Activated CD4-positive, CD25-positive, alpha-beta regulatory T cell treated with anti-CD3 and anti-CD28 coated beads, Interleukin-2, amount 50 U/mL, for 16 hours (primary cell): ENCODE measurements around the gene MYO1B.

Experiments
- DNase-seq: peaks from one replicate; pipeline ENCODE4 v3.0.0-alpha.2; 2020; ENCODE audit warnings: low read depth, low spot score

The MYO1B gene

DNA sequence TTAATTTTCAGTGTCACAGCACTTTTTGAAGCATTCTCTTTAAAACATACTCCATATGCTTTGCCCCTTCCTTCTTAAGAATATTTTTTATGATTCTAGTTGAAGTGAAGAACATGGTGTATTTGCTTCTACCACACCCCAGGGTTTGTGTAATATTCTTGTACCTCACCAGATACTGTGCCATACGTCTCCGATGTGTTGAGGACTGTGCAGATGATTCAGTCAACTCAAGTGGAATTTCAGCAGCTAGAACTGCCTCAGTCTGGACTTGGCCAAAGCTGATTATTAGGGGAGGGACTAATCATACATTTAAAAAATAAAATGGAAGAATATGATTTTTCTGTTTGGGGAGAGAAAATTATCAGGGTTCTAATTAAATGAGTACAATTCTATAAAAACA lies 115.7 kb downstream of the MYO1B start:
- no peak for DNase-seq

DNA sequence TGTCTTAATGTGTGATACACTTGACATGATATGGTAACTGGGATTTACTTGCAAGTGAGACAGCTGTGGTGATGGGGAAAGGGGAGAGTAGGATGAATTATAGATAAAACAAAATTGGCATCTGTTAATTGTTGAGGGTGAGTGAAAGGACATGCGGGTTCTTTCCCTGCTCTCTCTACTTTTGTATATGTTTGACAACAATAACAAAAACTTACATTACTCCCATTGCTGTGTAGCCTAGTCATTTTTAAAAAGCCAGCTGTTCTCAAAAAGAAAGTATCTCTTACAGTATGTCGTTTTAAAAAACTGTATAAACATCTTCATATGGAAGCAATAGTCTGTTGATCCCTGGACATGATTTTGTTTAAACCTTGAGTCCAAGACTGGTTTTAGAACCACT lies 117.6 kb downstream of the MYO1B start:
- no peak for DNase-seq

DNA sequence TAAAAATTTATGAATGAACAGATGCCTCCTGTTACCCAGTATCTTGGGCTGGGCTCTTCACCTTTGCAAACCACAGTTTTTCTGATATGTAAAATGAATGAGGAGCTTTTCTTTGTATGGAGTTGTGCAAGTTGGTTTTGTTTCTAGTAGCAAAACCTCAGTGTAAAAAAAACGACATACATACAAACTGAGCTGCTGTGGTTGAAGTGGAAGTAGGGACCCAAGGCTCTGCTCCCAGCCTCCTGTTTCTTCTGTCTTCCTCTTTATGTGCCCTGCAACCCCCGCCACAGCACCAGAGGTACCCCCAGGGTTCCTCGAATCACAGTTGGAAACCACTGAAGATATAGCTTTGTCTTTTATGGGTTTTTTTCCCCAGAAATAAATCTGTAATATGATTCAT lies 118.1 kb downstream of the MYO1B start:
- no peak for DNase-seq

DNA sequence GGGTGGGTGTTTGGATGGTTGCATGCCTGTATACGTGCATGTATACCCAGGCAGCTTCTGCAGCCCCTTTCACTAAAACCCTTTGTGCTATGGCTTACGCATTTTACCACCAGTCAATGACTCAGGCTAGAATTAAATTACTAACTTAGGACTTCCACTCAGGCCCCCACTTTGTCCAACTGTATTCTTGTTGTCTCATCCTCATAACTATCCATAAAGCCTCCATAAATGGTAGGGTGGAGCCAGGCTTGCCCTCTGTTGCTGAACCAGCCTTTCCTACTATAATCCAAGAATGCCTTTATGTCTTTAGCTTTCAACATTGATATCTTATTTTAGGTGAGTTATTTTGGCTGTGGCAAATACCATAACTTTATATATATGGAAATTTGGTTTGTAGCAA lies 119.9 kb downstream of the MYO1B start:
- no peak for DNase-seq

DNA sequence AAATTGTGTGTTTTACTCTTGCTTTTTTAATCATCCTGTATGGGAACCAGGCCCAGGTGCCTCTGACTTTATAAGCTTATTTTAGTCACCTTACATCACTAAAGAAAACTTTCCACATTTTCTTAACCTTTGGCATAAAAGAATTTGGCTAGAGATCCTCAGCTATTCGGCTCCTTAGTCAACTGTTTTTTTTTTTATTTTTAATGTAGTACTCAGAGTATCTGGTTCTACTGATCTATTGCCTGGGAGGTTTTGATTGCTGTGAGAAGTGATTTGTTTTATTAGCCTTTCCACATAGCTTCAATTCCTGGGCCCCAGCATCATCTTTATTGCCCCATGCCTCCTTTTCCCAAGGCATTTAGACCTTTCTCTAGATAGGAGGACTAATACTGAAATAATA lies 121.0 kb downstream of the MYO1B start:
- no peak for DNase-seq

DNA sequence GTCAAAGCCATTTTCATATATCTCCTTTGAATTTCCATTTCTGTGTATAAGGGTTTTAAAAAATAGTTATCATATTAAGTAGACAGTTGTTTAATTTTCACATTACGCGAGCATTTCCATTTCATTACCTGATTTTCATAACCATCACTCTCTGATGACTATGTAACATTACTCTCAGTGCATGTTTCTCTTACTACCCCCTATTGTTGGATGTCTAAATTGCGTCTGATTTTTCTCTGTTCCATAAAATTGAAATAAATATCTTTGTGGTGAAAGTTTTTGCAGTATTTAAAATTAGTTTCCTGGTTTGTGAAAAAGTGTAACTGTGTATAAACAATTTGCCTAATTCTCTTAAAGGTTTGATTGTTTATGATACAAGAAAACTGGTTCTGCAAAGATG lies 123.8 kb downstream of the MYO1B start:
- DNase-seq = no peak

DNA sequence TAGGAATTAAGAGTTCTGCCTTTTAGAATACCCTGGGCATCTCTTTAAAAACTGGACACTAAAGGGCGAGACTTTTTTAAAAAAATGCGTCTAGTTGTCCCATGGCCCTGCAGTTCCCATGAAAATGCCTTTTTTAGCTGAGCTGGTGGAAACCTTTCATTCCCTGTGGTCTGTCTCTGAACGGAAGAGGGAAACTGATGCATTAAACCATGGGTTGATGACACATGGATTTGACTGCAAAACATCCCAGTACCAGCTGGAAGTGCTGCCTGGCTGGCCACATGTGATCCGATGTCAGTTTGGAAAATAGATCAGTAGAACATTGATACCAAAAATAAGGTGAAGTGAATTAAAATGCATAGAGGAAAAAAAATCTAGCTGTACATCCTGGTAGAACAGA lies 129.2 kb downstream of the MYO1B start:
- no peak for DNase-seq

DNA sequence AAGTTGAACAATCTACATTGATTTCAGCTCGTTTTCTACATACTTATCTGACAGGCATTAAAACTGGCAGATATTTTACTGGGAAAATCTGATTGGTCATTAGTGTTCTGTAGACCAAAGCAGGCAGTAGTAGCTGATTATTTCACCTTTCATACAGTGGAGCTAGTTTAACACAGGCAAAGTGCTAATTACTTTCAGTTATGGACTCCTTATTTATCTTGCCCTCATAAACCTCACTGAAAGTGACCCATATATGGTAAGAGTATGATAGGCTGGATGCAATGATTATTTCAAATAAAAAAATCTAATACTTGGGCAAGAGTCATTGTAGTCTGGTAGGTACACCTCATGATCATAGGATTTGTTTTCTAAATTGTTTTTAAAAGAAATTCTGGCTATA lies 129.7 kb downstream of the MYO1B start:
- DNase-seq = no peak

DNA sequence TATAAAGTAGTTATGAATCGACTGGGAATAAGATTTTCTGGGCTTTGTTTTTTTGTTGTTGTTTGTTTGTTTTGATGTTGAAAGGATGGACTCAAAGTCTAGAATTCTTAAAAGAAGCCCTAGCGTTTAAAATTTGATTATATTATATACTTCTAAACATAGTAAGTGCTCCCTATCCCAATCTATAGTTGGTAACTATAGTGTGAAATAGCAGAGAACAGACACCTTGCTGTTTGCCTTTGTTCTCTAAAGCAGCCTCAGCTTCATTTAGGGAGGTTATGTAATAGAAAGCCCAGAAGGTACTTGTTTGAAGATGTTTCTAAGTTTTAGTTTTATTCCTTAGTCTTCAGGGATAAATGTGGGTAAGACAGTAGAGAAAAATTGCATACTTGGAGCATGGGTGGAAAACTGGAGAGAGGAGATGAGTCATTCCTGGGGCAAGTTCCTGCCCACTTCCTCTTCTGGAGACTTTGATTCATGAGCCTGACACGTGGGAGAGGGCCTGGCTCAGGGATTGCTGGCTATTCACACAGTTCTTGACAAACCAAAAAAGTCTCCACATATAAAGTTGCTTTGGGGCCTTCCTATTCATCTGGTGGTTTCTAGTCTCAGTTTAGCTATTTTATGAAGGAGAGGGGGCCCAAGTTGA lies 131.9 kb downstream of the MYO1B start:
- DNase-seq = no peak

DNA sequence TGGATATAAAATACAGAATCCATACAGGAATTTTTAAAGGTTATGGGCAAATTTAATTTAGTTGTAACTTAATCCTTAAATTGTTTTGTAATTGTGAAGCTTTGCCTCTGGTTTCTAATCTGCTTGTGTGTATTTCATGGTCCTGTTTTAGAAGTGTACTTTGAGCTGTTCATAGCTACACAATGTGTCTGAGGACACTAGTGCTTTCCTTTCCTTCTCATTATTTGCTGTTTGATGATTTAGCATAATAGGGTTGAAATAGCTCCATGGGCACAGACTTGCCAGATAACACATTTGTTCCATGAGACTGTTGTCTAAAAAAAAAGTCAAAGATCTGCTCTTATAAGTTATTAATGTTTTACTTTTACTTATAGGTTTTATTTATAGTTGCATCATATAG lies 134.2 kb downstream of the MYO1B start:
- no peak for DNase-seq

DNA sequence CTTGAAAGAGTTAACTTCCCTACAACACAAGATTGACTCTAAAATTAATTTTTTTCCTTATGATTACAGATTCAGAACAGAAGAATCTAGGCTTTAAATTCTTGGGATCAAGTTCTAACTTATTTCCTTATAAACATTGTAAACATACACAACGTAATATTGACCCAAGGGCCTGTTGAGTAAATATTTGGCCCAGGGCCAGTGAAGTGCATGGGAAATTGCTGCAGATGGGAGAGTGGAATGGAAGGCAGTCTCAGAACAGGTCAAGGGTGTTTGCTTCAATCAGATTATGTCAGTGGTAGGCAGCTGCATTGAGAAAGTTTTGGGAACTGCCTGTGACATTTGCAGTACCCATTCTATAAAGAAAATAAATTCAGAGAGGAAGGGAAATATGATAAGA lies 137.6 kb downstream of the MYO1B start:
- no peak for DNase-seq

DNA sequence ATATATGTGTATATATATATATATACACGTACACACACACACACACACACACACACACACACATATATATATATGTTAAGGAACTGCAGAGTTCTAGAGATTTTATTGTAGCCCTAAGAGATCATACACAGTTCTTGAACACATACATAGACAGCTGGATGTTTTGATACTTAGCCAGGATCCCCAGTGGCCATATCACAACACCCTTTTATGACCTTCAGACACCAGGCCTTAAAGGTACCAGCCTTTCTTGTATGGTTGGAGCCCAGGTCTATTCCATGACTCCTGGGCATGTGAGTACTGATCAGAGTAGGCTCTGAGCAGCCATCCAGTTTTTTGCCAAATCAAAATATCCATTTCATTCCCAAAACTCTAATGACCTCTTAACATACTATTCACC lies 138.3 kb downstream of the MYO1B start:
- no peak for DNase-seq

DNA sequence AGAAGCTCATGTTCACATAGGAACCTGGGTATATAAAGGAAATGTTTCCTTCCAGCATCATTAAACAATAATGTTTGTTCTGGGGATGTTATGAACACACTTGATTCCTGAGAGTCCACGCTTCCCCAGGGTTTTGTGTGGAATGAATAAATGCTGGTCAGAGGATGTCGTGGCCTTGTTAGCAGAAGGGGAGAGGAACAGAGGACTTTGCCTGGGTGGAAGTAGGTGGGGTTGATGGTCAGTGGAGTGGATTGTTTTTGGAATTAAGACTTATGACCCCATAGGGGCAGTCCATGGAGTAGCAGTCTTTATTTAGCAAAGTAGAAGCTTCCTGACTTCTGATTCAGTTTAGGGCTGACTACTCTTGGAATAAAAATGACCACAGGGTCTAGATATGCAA lies 139.6 kb downstream of the MYO1B start:
- DNase-seq = no peak

DNA sequence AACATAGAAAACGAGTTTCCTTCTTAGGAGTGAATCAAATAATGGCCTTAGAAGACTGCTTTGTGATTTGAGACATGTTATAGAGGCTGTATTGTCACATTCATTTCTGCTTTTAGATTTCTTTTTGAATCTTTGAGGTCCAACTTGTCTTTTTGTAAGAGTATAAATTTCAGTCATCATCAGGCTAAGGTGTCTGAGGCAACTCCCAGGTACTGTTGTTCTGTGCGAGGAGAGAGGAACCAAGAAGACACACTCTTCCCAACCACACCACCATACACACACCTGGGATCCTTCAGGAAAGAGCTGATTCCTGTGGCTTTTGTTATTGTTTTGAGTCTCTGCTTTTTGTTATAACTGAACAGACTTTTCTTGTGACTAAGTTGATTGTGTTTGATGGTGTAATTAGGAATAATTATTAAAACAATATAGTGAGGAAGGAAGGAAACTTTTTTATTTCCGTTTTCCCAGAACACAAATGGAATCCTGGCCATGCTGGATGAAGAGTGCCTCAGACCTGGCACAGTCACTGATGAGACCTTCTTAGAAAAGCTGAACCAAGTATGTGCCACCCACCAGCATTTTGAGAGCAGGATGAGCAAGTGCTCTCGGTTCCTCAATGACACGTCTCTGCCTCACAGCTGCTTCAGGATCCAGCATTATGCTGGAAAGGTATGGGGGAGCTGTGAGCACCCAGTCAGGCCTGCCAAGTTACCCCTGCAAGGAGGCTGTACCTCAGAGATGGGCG lies 140.4 kb downstream of the MYO1B start:
- no peak for DNase-seq

DNA sequence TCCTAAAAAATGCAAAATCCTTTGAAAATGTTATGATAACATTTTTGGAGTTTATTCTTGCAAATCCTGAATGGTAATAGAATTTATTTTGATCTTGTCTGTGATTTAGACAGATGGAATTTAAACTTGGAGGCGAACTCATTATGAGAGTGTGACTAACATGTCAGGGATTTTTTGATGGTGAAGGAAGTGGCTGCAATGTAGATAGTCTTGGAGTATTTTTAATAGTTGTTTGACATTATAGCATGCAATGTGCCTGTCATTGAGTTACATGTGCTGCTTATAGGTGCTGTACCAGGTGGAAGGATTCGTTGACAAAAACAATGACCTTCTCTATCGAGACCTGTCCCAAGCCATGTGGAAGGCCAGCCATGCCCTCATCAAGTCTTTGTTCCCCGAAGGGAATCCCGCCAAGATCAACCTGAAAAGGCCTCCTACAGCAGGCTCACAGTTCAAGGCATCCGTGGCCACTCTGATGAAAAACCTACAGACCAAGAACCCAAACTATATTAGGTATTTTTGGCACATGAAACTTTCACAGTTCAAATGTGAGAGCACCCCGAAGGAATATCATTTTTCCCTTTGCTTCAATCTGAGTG lies 141.8 kb downstream of the MYO1B start:
- DNase-seq = no peak

DNA sequence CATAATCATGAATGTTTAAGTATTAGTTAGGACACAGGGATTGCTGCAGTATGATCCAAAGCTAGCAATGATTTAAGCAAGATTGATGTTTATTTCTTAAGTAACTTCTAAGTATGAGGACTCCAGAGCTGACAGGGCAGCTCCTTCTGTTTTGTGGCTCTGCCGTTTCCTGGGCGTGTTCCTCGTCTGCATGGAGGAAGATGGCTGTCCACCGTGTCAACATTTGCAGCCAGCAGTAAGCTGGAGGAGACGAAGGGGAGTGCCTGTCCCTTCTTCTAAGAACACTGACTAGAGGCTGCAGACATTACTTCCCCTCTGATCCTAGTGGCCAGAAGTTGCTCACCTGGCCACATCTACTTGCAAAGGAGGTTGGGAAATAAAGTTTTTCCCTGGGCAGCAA lies 144.1 kb downstream of the MYO1B start:
- DNase-seq = no peak

DNA sequence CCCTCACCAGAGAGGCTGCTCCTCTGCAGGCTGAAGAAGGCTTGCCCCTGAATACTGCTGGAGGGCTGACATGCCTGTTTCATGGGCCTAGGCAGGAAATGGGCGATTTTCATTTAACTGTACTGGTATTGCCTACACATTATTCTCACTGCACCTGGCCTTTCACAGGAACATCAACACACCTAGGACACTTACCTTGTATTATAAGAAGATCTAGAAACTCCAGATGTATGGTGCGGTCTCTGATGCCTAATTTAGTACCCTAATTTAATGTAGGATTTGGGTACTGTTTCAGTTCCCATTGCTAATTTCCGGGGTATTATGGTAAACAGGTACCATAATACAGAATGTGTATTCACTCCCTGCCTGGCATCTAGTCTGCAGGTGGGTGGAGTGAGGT lies 146.0 kb downstream of the MYO1B start:
- DNase-seq = no peak

DNA sequence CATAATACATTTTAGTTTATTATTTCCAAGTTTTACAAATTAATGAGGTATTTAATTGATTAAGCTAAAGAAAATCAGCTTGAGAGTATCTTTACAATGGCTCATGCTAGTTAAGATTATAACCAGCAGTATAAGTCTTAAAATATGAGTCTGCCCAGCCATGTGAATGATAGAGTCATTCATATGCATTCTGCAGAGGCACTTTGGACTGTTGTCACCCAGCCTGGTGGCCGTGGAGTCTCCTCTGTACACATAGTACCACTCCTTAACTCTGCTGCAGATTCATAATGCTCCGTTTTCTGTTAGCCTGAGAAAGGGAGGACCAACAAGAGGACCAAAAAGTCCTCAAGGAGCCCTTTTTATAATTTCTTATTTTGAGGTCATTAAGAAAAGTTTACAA lies 148.8 kb downstream of the MYO1B start:
- no peak for DNase-seq

DNA sequence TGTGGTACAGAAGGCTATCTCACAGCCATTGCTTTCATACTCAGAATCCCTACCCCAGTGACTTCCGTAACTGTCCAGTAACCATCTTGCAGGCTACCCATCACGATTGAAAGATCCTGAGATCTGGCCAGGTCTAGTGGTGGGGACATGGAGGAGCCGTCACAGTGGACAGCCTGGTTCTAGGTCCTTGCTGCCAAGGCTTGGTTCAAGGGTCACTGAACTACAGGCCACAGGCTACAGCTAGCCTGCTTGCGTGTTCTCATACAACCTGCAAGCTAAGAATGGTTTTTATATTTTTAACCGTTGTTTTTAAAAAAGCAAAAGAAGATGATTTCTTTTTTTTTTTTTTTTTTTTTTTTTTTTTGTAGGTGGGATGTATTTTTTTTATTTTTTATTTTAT lies 151.6 kb downstream of the MYO1B start:
- DNase-seq = no peak

DNA sequence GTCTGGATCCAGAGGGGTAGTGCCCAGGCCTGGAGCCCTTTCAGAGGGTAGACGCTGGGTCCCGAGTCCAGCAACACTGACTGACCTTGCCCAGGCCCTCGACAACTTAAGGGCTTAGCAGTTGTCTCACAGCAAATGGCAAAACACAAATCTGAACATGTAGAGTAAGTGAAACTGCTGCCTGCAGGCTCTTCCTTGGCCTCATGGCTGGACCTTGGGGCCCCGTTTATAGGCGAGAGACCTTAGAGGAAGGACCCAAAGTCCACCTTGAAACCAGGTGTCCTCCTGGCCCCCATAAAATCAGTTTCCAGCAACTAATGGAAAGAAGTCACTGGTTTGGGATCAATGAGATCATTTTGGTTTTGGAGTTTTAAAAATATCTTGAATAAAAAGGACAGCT lies 154.4 kb downstream of the MYO1B start:
- DNase-seq = no peak

DNA sequence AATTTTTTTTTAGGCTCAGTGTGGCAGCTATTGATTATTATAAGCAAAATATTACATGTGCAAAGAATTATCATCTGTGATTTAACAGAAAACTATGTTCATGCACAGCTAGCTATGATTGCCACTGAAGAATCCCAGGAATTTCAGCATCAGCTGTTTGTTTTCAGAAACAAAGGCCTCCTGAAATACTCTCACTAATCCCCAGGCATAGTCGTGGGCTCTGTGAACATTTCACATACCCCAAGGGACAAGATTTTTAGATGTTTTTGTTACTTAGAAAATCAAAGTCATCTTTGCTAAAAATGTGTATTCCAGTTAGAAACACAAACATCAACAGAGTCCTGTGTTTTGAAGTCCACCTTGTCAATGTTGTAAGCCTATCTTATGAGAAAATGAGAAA lies 156.1 kb downstream of the MYO1B start:
- no peak for DNase-seq

DNA sequence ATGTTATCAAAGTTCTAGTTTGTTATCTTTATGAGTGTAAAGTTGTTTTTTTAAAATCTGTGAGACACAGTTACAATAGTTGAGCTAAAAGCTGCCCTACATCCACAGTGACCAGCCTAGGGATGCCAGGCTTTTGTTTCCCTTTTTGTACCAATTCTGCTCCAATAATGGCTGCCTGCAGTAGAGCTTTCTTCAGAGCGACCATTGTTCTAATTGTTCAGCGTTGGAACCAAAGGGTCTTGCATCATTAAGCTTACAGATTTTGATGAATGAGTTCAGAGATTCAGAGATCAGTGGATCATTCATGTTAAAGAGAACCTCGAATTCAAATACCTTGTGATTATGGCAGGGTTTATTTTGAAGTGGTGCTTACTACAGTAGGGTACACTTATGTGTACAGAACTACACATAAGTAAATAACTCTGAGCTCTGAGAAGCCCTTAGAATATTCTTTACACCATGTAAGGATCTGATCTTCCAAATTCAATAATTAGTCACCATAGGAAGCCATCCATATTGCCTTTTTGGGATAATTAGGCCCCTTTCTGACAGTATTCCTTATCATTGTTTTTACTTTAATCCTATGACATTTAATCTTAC lies 157.9 kb downstream of the MYO1B start:
- DNase-seq = no peak

DNA sequence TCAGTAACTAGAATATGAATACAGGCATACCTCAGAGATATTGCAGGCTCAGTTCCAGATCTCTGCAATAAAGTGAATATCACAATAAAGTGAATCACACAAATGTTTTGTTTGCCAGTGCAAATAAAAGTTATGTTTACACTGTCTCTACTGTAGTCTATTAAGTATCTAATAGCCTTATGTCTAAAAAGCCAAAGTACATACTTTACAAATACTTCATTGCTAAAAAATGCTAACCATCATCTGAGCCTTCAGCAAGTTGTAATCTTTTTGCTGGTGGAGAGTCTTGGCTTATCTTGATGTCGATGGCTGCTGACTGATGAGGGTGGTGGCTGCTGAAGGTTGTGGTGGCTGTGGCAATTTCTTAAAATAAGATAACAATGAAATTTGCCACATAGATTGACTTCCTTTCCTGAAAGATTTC lies 159.4 kb downstream of the MYO1B start:
- DNase-seq = no peak
